CD4-positive, CD25-positive, alpha-beta regulatory T cell (primary cell): ENCODE data around the gene IGF1R. TPM values are rescaled to one million over a fixed set of nuclear protein-coding genes. Genes with fewer than 3 reads are reported as not detected.
A peak's percentile ranks its signal among the peaks of the same experiment; 100 is the strongest.

Experiments used
- ATAC-seq, 2 donors: fragments of 150-1000 bp; cut with Tn5 transposase; one replicate each; pipeline ENCODE4 v1.10.0; 2021; ENCODE audit warnings: low read depth in 2 of 2, moderate number of reproducible peaks in 2 of 2, moderate library complexity in 1 of 2
- DNase-seq, 3 donors: peaks; one replicate each; pipeline versions ENCODE4 v3.0.0 to v3.0.0-alpha.2; 2012 to 2022; ENCODE audit warnings: mixed read lengths in 1 of 3
- H3K27ac ChIP-seq: one replicate; pipeline ENCODE4 v1.7.0; 2013; ENCODE audit warnings: mild to moderate bottlenecking, low read length; ENCODE audit not compliant: insufficient read depth, poor library complexity, severe bottlenecking
- H3K27me3 ChIP-seq: one replicate; pipeline ENCODE4 v1.7.0; 2013; ENCODE audit warnings: low read length; ENCODE audit not compliant: control insufficient read depth, insufficient read depth
- H3K36me3 ChIP-seq: one replicate; pipeline ENCODE4 v1.7.0; 2013; ENCODE audit warnings: mild to moderate bottlenecking, low read length, moderate library complexity; ENCODE audit not compliant: control insufficient read depth, insufficient read depth
- H3K4me1 ChIP-seq: 2 replicates; pipeline ENCODE4 v1.7.0; 2013; ENCODE audit warnings: mild to moderate bottlenecking, low read length; ENCODE audit not compliant: insufficient read depth, control insufficient read depth, poor library complexity, severe bottlenecking
- H3K4me3 ChIP-seq: one replicate; pipeline ENCODE4 v1.7.0; 2013; ENCODE audit warnings: low read depth, mild to moderate bottlenecking, low read length, moderate library complexity
- H3K9me3 ChIP-seq, 2 experiments: 1 replicate in 1 of 2; 2 replicates in 1 of 2; pipeline ENCODE4 v1.7.0; 2013; ENCODE audit warnings: low read length in 2 of 2, mild to moderate bottlenecking in 1 of 2, moderate library complexity in 1 of 2; ENCODE audit not compliant: control insufficient read depth in 2 of 2
- H3K27ac Mint-ChIP-seq, 3 donors: one replicate each; pipeline ENCODE4 v1.8.0; 2020 to 2022; ENCODE audit warnings: mild to moderate bottlenecking in 3 of 3, mixed read lengths in 3 of 3, moderate library complexity in 2 of 3
- H3K27me3 Mint-ChIP-seq: one replicate; pipeline ENCODE4 v1.8.0; 2022; ENCODE audit warnings: mild to moderate bottlenecking, mixed read lengths
- H3K36me3 Mint-ChIP-seq: one replicate; pipeline ENCODE4 v1.8.0; 2020; ENCODE audit warnings: mixed read lengths
- H3K4me1 Mint-ChIP-seq, 4 donors: one replicate each; pipeline ENCODE4 v1.8.0; 2020 to 2022; ENCODE audit warnings: mixed read lengths in 4 of 4, mild to moderate bottlenecking in 1 of 4
- H3K4me3 Mint-ChIP-seq, 4 donors: one replicate each; pipeline ENCODE4 v1.8.0; 2020 to 2022; ENCODE audit warnings: mild to moderate bottlenecking in 4 of 4, mixed read lengths in 4 of 4, moderate library complexity in 3 of 4
- H3K9me3 Mint-ChIP-seq, 7 donors: one replicate each; pipeline ENCODE4 v1.8.0; 2020 to 2022; ENCODE audit warnings: mixed read lengths in 7 of 7, mild to moderate bottlenecking in 3 of 7, moderate library complexity in 2 of 7
- polyA plus RNA-seq, 4 donors: library from polyadenylated mRNA; unstranded; fragments of 300-500 nt; fragmentation: Illumina TruSeq; gene quantifications; one replicate each; pipeline ENCODE4 v1.2.3, GENCODE V29; 2021
- total RNA-seq: library from RNA; stranded (reverse); gene quantifications from one replicate; pipeline ENCODE4 v1.2.3, GENCODE V29; 2022

IGF1R gene
- total and polyA plus RNA-seq, 5 donors from 2014 or later, result 1.6 to 14.2 (median 3.6) TPM

GRCh38 chr15:98785431-98785806 lies 137.1 kb downstream of the IGF1R start:
- peaks cover 8% of the 10 kb centered on the region for H3K27me3 Mint-ChIP-seq
- Histone ChIP-seq H3K36me3 (no peaks in the 10 kb centered on the region), H3K27me3 (no peaks in the 10 kb centered on the region), H3K27ac (no peak overlapping the region), H3K4me3 (no peak overlapping the region), H3K4me1 (peaks cover 7% of the 10 kb centered on the region), H3K9me3 (no peaks in the 10 kb centered on the region)
- H3K9me3 Mint-ChIP-seq, result no peaks in the 10 kb centered on the region
- H3K4me3 Mint-ChIP-seq, result no peak overlapping the region
- peaks cover 0 to 62% (median 17%) of the 10 kb centered on the region in 4 donors for H3K4me1 Mint-ChIP-seq
- ATAC-seq (no peak), DNase-seq (no peak)
- H3K27ac Mint-ChIP-seq, result no peak overlapping the region
- no peaks in the 10 kb centered on the region for H3K36me3 Mint-ChIP-seq

GRCh38 chr15:98785807-98786621 lies 137.7 kb downstream of the IGF1R start:
- H3K27me3 Mint-ChIP-seq, result peaks cover 8% of the 10 kb centered on the region
- Histone ChIP-seq H3K36me3 (no peaks in the 10 kb centered on the region), H3K4me1 (peaks cover 7% of the 10 kb centered on the region), H3K4me3 (no peak overlapping the region), H3K9me3 (no peaks in the 10 kb centered on the region), H3K27ac (no peak overlapping the region), H3K27me3 (no peaks in the 10 kb centered on the region)
- DNase-seq, result no peak
- no peaks in the 10 kb centered on the region for H3K9me3 Mint-ChIP-seq
- peaks cover under 1 to 66% (median 18%) of the 10 kb centered on the region in 4 donors for H3K4me1 Mint-ChIP-seq
- ATAC-seq, result no peak
- H3K36me3 Mint-ChIP-seq, result no peaks in the 10 kb centered on the region
- no peak overlapping the region for H3K4me3 Mint-ChIP-seq
- H3K27ac Mint-ChIP-seq, result no peak overlapping the region

- Histone ChIP-seq H3K27ac (no peak overlapping the region), H3K36me3 (no peaks in the 10 kb centered on the region), H3K27me3 (no peaks in the 10 kb centered on the region), H3K9me3 (no peaks in the 10 kb centered on the region), H3K4me3 (no peak overlapping the region), H3K4me1 (peaks cover 7% of the 10 kb centered on the region)
- DNase-seq (no peak), ATAC-seq (no peak)
- Mint-ChIP-seq H3K4me1 (peaks cover 4 to 72% (median 18%) of the 10 kb centered on the region in 4 donors), H3K36me3 (no peaks in the 10 kb centered on the region), H3K27me3 (peaks cover 7% of the 10 kb centered on the region), H3K27ac (peak overlapping the region in 1 of 3 donors; percentile 54), H3K4me3 (no peak overlapping the region), H3K9me3 (no peaks in the 10 kb centered on the region)
These were observed 138.4 kb downstream of the IGF1R start for GRCh38 chr15:98786717-98787116.

- no peaks in the 10 kb centered on the region for H3K36me3 ChIP-seq
- H3K4me3 ChIP-seq, result no peak overlapping the region
- Mint-ChIP-seq H3K27ac (peak overlapping the region in 1 of 3 donors; percentile 44), H3K36me3 (no peaks in the 10 kb centered on the region), H3K4me3 (no peak overlapping the region), H3K9me3 (no peaks in the 10 kb centered on the region), H3K4me1 (peaks cover 0 to 72% (median 18%) of the 10 kb centered on the region in 4 donors), H3K27me3 (peaks cover 4% of the 10 kb centered on the region)
- DNase-seq (no peak), ATAC-seq (no peak)
- no peak overlapping the region for H3K27ac ChIP-seq
- no peaks in the 10 kb centered on the region for H3K27me3 ChIP-seq
- peaks cover 8% of the 10 kb centered on the region for H3K4me1 ChIP-seq
- no peaks in the 10 kb centered on the region for H3K9me3 ChIP-seq
These were observed 138.9 kb downstream of the IGF1R start for GRCh38 chr15:98787194-98787593.

- no peaks in the 10 kb centered on the region for H3K36me3 Mint-ChIP-seq
- peaks cover 4% of the 10 kb centered on the region for H3K27me3 Mint-ChIP-seq
- Histone ChIP-seq H3K9me3 (no peaks in the 10 kb centered on the region), H3K27ac (no peak overlapping the region), H3K4me3 (no peak overlapping the region), H3K27me3 (no peaks in the 10 kb centered on the region), H3K4me1 (peaks cover 9% of the 10 kb centered on the region), H3K36me3 (no peaks in the 10 kb centered on the region)
- H3K4me3 Mint-ChIP-seq, result peak overlapping the region in 1 of 4 donors; percentile 3
- H3K4me1 Mint-ChIP-seq, result peaks cover 5 to 72% (median 19%) of the 10 kb centered on the region in 4 donors
- ATAC-seq, result no peak
- H3K9me3 Mint-ChIP-seq, result no peaks in the 10 kb centered on the region
- no peak for DNase-seq
- H3K27ac Mint-ChIP-seq, result peak overlapping the region in 1 of 3 donors; percentile 44
These were observed 139.8 kb downstream of the IGF1R start for GRCh38 chr15:98787936-98788757.

- Histone ChIP-seq H3K27me3 (no peaks in the 10 kb centered on the region), H3K27ac (no peak overlapping the region), H3K4me1 (peaks cover 9% of the 10 kb centered on the region), H3K4me3 (no peak overlapping the region), H3K9me3 (no peaks in the 10 kb centered on the region), H3K36me3 (no peaks in the 10 kb centered on the region)
- DNase-seq, result no peak
- Mint-ChIP-seq H3K36me3 (no peaks in the 10 kb centered on the region), H3K4me1 (peaks cover 5 to 75% (median 20%) of the 10 kb centered on the region in 4 donors), H3K9me3 (no peaks in the 10 kb centered on the region), H3K27ac (no peak overlapping the region), H3K4me3 (no peak overlapping the region), H3K27me3 (peaks cover 4% of the 10 kb centered on the region)
- no peak for ATAC-seq
These were observed 140.7 kb downstream of the IGF1R start for GRCh38 chr15:98789020-98789419.

- Mint-ChIP-seq H3K27me3 (peaks cover 4% of the 10 kb centered on the region), H3K4me1 (peaks cover 5 to 83% (median 23%) of the 10 kb centered on the region in 4 donors), H3K36me3 (no peaks in the 10 kb centered on the region), H3K27ac (peak overlapping the region in 2 of 3 donors; percentile 23 to 53), H3K4me3 (peak overlapping the region in 1 of 4 donors; percentile 51), H3K9me3 (no peaks in the 10 kb centered on the region)
- DNase-seq (no peak), ATAC-seq (no peak)
- H3K27ac ChIP-seq, result no peak overlapping the region
- no peak overlapping the region for H3K4me3 ChIP-seq
- peaks cover 9% of the 10 kb centered on the region for H3K4me1 ChIP-seq
- no peaks in the 10 kb centered on the region for H3K36me3 ChIP-seq
- no peaks in the 10 kb centered on the region for H3K9me3 ChIP-seq
- no peaks in the 10 kb centered on the region for H3K27me3 ChIP-seq
These were observed 141.9 kb downstream of the IGF1R start for GRCh38 chr15:98790270-98790669.
